GM06990 (cell line): Measurements from ENCODE around the gene GMEB1.
"Not testable (repeated sequence)": the region's sequence is repeated elsewhere in the genome, so short reads cannot be mapped to it uniquely, and the experiment has no call there.

Source experiments
- DNase-seq: peaks from one replicate; pipeline ENCODE4 v3.0.0-alpha.2; 2011; ENCODE audit not compliant: insufficient read length; ENCODE audit errors: extremely low read depth
- H3K27me3 ChIP-seq: replicated peaks from 2 replicates; pipeline ENCODE4 v1.6.0; 2011; ENCODE audit warnings: low read length; ENCODE audit not compliant: control insufficient read depth, insufficient read depth
- H3K36me3 ChIP-seq: 2 replicates; pipeline ENCODE4 v1.5.1; 2011; ENCODE audit warnings: low read length; ENCODE audit not compliant: control insufficient read depth, insufficient read depth
- H3K4me3 ChIP-seq: replicated peaks from 2 replicates; pipeline ENCODE4 v1.5.1; 2011; ENCODE audit warnings: low read depth, mild to moderate bottlenecking, control low read depth, low read length
- TF ChIP-seq, protein P1 (sequence below): IDR thresholded peaks from 2 replicates; pipeline ENCODE4 v1.5.1; 2011; ENCODE audit warnings: low read length, control low read depth, mild to moderate bottlenecking, inconsistent platforms; ENCODE audit not compliant: insufficient read depth, poor library complexity, severe bottlenecking

GMEB1 gene

DNA sequence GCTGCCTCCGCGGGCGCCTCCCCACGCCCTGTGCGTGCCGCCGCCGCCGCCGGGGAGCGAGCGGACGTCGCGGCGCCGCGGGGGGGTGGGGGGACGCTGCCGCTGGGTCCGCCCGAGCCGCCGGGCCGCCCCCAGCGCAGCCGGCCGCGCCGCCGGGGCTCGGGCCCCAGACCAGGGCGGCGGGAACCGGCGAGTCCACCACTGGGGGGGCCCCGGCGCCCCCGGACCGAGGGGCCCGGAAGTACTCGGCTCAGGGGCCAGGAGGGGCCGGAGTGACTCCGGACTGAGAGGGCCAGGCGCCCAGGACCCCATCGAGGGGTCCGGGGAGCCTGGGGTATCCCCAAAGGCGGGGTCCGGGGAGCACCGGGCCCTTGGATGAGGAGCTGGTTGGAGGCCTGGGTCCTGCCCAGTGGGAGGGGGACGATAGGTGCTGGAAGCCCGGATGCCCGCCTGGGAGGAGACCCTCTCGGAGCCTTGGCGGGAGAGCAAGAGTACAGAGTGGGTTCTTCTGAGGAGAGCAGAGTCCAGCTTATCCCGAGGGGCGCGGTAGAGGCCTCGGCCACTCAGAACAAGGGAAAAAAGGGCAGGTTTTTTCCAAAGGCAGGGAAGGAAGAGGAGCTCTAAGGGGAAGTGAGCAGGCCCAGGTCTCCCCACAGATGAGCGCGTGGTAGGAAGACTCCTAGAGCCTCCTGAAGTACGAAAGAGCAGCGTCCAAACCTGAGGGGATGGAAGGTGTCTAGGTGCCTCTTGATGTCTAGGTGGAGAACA, 556 bp downstream of the GMEB1 start:
- peak overlapping the region; percentile 91 for H3K4me3 ChIP-seq
- no peaks in the 10 kb centered on the region for H3K36me3 ChIP-seq
- DNase-seq = peak; percentile 83
- TF ChIP-seq, protein P1, sequence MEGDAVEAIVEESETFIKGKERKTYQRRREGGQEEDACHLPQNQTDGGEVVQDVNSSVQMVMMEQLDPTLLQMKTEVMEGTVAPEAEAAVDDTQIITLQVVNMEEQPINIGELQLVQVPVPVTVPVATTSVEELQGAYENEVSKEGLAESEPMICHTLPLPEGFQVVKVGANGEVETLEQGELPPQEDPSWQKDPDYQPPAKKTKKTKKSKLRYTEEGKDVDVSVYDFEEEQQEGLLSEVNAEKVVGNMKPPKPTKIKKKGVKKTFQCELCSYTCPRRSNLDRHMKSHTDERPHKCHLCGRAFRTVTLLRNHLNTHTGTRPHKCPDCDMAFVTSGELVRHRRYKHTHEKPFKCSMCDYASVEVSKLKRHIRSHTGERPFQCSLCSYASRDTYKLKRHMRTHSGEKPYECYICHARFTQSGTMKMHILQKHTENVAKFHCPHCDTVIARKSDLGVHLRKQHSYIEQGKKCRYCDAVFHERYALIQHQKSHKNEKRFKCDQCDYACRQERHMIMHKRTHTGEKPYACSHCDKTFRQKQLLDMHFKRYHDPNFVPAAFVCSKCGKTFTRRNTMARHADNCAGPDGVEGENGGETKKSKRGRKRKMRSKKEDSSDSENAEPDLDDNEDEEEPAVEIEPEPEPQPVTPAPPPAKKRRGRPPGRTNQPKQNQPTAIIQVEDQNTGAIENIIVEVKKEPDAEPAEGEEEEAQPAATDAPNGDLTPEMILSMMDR = no peak
- H3K27me3 ChIP-seq = no peaks in the 10 kb centered on the region

DNA sequence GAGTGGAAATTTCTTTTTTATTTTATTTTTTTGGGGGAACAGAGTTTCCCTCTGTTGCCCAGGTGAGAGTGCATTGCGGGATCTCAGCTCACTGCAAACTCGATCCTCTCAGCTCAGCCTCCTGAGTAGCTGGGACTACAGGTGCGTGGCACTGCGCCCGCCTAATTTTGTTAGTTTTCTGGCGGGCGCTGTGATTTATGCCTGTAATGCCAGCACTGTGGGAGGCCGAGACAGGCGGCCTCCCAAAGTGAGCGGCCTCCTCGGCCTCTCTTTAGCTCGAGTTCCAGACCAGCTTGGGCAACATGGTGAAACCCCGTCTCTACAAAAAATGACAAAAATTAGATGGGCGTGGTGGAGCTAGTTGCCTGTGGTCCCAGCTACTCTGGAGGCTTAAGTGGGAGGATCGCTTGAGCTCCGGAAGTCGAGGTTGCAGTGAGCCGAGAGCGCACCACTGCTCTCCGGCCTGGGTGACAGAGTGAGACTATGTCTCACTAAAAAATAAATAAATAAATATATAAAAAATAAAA, 2.7 kb downstream of the GMEB1 start:
- TF ChIP-seq, protein P1 = no peak
- Histone ChIP-seq H3K4me3 (no peak overlapping the region), H3K27me3 (no peaks in the 10 kb centered on the region), H3K36me3 (no peaks in the 10 kb centered on the region)
- no peak for DNase-seq

DNA sequence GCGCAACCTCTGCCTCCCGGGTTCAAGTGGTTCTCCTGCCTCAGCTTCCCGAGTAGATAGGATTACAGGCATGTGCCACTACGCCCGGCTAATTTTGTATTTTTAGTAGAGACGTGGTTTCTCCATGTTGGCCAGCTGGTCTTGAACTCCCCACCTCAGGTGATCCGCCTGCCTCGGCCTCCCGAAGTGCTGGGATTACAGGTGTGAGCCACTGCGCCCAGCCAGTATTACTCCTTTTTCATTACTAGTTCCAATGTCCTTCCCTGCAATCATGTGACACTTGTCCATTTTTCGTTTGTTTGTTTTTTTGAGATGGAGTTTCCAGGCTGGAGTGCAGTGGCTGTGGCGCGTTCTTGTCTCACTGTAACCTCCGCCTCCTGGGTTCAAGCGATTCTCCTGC, 4.4 kb downstream of the GMEB1 start:
- H3K36me3 ChIP-seq, H3K4me3 ChIP-seq, H3K27me3 ChIP-seq, DNase-seq: not testable (repeated sequence)

DNA sequence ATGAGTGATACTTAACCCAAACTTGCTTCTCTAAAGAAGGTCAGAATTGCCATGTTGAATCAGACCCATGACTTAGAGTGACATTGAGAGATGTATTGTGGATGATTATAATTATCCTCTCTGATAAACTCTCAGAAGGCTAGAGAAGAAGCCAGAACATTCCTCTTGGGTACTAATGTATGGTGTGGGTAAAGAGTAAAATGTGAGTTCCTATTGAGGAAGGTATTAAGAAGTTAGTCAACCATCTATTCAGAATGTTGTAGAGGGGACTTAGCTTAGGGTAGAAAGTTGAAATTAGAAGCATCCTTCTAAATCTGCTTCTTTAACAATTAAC, 7.3 kb downstream of the GMEB1 start:
- TF ChIP-seq, protein P1 = no peak

DNA sequence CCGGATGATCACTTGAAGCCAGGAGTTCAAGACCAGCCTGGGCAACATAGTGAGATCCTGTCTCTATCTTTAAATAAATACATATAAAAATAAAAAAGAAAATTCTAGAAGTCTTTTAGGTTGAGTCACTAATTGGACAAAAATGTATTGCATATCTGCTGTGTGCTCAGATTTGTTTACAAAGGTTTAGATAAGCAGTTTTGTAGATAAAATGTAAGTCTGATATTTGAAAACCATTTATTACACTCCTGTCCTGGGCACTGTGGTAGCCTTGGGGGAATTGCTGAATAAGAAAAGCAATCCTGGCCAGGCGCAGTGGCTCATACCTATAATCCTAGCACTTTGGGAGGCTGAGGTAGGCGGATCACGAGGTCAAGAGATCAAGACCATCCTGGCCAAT, 11.6 kb downstream of the GMEB1 start:
- no peak for DNase-seq
- TF ChIP-seq, protein P1 = no peak
- H3K27me3 ChIP-seq = no peaks in the 10 kb centered on the region
- H3K36me3 ChIP-seq = no peaks in the 10 kb centered on the region
- no peak overlapping the region for H3K4me3 ChIP-seq

More for the DNA sequence above, 7.3 kb downstream of the GMEB1 start:
- H3K4me3 ChIP-seq = no peak overlapping the region
- no peak for DNase-seq
- no peaks in the 10 kb centered on the region for H3K36me3 ChIP-seq
- H3K27me3 ChIP-seq = no peaks in the 10 kb centered on the region

DNA sequence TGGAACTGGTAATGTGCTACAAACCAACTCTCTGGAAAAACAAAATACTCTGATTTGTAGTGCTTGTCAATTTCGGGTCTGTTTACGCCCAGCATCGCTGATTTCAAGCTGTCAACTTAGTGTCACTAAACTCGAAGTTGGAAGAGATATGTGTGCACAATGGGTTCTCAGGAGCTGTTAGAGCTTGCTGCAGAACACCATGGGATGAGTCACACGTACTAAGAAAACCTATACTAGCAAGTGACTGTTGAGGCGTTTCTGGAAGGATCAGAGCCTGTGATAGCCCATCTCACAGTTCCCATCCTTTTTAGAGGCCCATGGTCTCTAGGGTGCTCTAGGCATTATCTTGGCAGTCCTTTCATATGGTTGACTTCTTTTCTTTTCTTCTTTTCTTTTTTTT, 14.3 kb downstream of the GMEB1 start:
- no peak for DNase-seq
- Histone ChIP-seq H3K27me3 (no peaks in the 10 kb centered on the region), H3K4me3 (no peak overlapping the region), H3K36me3 (peaks cover 1% of the 10 kb centered on the region; the same call in 1 of the 2 replicates)
- TF ChIP-seq, protein P1 = no peak
